GM18907 (cell line): ENCODE data around the gene LIN7A.
A peak's percentile ranks its signal among the peaks of the same experiment; 100 is the strongest.

Experiments used
- ATAC-seq: cut with Tn5 transposase; IDR thresholded peaks from one replicate; pipeline ENCODE4 v1.9.1; 2021; ENCODE audit warnings: mild to moderate bottlenecking, moderate library complexity; ENCODE audit not compliant: unreplicated experiment

LIN7A gene

DNA sequence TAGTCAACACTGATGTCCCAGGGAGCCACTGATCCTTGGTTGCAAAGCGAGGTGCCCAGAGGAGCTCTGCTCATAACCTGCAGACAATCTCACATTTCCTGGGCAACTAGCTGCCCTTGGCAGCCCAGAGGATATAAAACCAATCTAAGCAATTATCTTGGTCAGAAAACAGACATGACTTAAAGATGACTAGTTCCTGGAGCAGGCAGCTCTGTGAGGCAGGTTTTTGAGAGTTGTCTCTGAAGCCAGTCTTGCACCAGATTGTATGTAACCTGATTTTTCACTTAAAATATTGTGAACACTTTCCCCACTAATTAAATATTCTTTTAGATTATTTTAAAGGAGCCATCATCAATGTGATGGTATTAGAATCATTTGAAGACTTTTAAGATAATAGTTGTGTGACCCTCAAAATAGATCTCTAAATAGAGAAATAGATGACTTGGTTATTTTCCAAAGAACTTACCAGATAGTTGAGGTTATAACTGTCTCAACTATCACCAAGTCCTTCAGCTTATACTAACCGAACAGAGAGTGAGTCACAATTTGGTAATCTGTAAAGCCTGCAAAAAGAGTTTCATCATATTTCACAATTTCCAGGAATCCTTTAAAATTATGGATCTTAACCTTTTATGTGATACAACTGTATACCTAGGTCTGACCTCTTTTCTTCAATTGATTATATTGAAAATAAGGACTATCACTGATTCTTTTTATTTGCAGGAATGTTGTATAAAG lies 75.9 kb downstream of the LIN7A start:
- ATAC-seq, result no peak

DNA sequence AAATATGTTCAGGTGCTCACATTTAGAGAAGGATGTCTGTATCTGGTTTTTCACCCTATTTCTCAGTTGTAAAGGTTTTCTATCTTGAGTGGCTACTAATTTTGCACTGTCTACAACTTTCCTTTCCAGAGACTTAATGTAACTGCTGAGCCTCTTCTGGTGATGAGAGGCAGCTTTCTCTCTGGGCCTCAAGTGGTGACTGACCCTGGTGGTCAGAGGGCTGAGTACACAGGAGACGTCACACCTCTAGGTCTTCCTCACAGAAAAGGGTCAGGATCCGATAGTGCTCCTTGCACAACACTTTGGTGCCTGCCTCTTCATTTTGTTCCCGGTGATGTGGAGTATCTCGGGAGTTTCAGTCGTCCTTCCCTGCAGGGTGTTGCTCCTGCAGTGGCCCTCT lies 76.8 kb downstream of the LIN7A start:
- no peak for ATAC-seq

- no peak for ATAC-seq
Measured at GRCh38 chr12:80860206-80860605, 77.5 kb downstream of the LIN7A start.

DNA sequence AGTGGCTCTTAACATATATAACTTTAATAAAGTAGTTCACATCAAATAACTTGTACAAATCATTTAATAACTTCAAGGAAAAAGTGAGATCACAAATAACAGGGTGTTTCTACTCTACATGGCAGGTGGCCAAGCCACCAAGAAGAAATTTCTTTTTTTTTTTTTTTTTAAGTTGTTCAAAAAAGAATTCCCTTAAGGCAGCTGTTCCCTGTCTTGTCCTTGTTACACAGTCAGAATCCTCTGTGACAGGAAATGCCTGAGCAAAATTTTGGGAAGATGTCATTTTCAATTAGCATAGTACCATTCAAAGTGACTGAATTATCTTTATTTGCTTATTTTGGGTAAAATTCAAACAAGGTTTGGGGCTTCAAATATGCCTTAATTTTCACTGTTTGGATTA lies 79.4 kb downstream of the LIN7A start:
- no peak for ATAC-seq

DNA sequence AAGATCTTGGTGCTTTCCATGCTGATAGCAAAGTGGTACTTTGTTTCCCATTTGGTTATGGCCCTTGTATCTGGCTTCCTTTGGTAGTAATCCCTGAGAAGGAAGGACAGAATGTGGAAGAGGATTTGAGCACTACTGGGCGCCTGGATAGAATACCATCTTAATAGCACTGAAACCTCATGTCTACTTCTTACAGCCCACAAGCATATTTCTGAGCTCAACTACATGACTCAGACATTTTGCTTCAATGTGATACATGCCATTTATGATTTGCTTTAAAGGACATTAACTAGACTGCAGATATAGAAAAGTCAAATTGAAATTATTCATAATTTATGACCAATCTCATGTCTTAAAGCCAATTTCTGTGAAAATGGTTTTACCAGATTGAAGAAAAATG lies 80.4 kb downstream of the LIN7A start:
- no peak for ATAC-seq

DNA sequence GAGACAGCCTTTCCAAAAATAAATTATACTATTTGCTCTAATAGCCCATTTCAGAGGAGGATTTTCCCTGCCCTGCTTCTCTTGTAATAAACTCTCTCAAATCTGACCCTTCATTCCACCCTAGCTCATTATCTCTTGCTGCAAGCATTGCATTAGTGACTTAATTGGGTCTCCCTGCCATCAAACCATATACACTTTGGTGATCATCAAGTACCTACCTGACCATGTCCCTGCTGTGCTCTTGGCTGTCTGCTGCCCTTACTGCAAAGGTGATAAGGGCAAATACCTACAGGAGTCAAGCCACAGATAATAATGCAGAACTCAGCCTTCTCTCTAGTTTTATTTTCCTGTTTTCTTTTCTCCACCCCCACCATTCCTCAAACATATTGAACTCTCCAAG lies 88.4 kb downstream of the LIN7A start:
- no peak for ATAC-seq

- ATAC-seq, result no peak
Measured at GRCh38 chr12:80848858-80849257, 88.9 kb downstream of the LIN7A start.

DNA sequence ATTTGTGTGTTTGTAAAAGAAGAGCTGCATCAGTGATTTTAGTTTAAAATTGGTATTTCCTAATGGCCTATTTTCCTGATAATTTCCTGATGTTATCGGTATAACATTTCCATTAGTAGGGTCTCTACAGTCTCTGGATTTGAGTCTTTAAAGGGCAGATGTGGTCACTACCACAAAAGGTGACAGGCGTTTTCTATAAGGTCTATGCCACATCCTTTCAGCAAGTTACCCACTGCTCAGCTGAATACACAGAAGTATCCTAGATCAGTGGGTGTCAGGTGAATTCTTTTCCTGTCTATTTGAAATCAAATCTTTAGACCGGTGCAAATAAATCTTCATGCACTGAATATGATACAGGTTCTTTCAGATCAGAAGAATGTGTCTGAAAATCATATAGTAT lies 90.2 kb downstream of the LIN7A start:
- ATAC-seq, result no peak

DNA sequence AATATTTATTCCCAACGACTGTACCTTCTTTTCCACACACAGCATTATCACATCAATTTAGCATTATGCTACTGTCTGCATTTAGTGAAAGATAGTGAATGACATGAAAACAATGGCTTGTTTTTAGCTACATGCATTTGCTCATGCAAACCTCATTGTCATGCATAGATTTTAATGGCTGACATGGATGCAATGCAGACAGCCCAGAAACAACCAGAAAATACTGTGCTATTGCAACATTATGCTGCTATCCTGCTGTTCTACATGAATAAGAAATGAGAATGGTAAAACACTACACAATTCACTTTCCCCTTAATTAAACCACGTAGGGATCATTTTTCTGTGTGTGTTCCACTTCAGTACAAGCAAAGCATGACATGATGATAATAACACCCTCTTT lies 90.8 kb downstream of the LIN7A start:
- ATAC-seq, result no peak

DNA sequence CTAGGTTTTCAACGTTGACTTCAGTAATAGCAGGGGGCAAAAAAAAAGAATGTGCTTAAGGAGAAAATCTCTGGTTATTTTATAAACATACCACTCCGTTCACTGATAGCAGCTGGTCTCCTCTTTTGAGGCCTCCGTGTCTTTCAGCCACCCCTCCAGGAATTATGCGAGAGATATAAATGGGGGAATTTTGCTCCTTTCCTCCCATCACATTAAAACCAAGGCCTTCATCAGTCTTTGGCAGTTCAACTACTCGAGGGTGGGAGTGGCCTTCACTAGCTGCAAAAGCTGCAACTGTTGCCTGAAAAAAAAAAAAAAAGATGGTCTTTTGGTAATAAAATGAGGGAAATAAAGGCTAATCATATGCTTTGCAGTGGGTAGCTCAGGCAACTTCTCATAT lies 92.1 kb downstream of the LIN7A start:
- no peak for ATAC-seq

GRCh38 chr12:80843969-80844368 lies 93.8 kb downstream of the LIN7A start:
- no peak for ATAC-seq

DNA sequence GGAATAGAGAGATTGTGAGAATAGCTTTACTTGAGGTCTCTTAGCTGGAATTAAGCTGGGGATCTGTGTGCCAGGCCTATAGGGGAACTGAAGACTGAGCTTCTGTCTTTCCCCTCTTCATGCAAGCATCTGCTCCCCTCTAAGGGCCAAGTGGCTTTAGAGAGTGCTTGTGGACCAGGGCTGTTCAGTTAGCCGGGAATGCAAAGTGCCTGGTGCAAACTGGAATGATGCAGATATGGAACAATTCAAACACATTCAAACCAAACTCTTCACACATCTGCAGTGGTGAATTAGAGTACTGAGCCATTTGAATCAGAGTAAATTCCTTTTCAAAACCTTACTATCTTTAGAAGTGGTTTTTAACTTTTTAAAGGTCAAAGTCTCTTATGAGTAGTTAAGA lies 99.0 kb downstream of the LIN7A start:
- peak; percentile 46 for ATAC-seq

DNA sequence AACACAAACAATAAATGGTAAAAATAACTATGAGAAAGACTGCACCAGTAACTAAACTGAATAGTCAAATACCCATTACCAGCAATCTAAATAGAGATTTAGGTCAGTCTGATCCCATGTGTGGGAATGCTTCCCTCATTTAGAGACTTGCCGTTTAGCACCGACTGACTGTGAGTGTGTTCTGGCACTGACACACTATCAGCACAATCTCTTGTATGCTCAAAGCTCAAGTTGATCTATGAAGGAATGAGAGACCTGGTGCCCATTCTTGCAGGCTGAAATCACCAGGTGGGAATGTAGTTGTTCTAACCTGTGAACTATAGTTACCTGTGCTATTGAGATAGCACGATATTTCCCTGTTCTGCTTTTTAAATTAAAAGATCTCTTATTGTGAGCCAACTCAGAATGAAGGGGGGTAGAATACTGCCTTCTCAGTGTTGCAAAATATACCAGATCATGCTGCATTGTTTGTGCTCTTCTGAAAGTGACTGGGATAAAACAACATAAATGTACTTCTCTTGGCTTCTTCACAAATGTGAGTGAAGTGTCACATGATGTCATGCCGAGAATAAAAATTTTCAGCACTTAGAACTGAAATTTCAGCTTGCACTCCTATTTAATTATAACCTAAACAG lies 99.6 kb downstream of the LIN7A start:
- ATAC-seq, result peak; percentile 20

GRCh38 chr12:80837342-80837978 lies 100.3 kb downstream of the LIN7A start:
- peak; percentile 77 for ATAC-seq

GRCh38 chr12:80834724-80835123 lies 103.0 kb downstream of the LIN7A start:
- no peak for ATAC-seq

GRCh38 chr12:80830533-80831088 lies 107.1 kb downstream of the LIN7A start:
- ATAC-seq, result no peak

- no peak for ATAC-seq
Measured at GRCh38 chr12:80829767-80830166, 108.0 kb downstream of the LIN7A start.

DNA sequence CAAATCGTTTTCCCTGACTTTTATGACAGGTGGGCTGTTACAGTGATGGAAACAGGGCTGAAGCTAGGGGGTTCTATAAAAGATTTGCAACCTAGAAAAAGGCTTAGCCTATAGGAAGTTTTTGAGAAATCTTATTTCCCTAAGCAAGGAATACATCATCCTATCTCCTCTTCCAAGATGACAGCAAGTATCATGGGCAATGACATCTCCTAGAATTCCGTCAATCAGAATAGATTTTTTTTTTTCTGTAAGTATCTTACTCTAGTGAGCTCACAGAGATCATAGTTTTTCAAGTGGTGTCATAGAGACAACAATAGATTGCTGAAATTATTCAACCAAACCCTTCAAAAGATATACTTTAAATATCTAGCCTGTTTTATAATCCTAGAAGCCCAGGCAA lies 112.2 kb downstream of the LIN7A start:
- no peak for ATAC-seq

- ATAC-seq, result no peak
Measured at GRCh38 chr12:80823393-80823792, 114.3 kb downstream of the LIN7A start.

- no peak for ATAC-seq
Measured at GRCh38 chr12:80821513-80822000, 116.2 kb downstream of the LIN7A start.

DNA sequence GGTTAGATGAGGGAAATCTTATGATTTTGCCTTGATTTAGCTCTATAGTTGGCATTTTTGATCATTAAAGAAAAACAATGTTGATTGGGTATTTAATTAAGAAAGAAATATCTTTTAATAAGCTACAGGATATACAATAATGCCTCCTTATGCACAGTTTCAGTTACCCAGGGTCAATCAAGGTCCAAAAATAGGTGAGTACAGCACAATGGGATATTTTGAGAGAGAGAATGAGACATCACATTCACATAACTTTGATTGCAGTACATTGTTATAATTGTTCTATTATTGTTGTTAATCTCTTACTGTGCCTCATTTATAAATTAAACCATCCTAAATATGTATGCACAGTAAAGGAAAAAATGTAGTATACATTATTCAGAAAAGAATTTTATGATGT lies 118.9 kb downstream of the LIN7A start:
- no peak for ATAC-seq

GRCh38 chr12:80815351-80815750 lies 122.4 kb downstream of the LIN7A start:
- no peak for ATAC-seq
